Measurements from ENCODE around the gene CCDC146.

Gene CCDC146

DNA sequence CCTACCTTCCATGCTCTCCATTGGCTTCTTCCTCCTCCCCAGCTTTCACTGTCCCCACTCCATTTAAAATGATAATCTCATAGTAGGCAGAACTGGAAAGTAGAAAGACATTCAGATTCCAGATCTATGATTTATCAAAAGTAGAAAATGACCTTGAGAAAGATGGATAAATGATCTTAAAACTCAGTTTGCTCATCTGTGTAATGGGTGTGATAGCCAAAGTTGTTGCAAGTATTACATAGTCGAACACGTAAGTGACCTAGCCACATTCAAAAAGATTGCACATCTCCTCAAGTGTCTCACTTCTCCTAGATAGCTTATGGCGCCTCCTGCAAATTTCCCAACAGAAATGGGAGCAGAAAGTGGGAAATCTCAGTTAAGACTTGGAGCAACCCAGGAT, 167.0 kb downstream of the CCDC146 start:
- DNase-seq: no peak

DNA sequence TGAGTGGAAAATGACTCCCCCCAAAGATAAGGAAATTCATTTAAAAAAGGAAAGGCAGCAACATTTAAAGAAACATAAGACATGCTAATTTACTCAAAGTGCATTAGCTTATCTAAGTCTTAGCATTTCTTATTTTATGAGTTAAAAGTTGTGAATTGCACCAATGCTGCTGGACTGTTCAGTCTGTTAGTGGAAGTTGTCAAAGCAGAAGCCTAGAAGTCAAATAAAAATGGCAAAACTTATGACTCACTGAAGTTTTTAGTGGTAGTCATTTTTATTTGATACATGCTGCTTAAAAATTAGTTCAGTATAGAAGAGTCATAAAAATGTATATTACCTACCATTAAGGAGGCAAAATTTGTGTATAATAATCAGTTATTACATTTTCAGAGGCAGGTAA, 168.0 kb downstream of the CCDC146 start:
- DNase-seq (no peak), ATAC-seq (no peak)

More for the DNA sequence above, 167.0 kb downstream of the CCDC146 start:
- no peak for ATAC-seq

DNA sequence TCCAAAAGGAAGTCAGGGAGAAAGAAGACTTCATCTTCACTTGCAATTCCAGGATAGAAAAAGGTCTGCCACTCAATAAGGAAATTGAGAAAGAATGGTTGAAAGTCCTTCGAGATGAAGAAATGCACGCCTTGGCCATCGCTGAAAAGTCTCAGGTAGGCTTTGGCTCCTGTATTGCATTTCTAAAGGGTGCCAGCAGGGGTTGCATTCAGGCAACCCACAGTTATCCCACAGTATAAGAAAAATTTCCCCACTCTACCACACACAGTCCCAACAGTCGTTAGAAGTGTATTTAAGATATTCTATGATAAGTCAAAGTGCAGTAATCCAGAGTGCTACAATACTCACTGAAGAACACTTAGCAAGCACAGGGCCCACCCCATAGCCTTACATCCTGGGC, 170.6 kb downstream of the CCDC146 start:
- ATAC-seq: no peak
- no peak for DNase-seq

DNA sequence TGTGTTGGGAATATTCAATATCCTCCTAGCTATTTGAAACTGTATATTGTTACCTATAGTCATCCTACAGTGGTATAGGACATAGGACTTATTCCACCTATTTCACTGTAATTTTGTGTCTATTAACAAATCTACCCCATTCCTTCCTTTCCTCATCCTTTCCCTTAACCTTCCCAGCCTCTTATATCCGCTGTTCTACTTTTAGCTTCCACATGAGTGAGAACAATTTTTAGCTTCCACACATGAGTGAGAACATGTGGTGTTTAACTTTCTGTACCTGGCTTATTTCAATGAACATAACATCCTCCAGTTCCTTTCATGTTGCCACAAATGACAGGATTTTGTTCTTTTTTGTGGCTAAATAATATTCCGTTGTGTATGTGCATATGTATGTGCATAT, 173.1 kb downstream of the CCDC146 start:
- DNase-seq (no peak), ATAC-seq (no peak)

DNA sequence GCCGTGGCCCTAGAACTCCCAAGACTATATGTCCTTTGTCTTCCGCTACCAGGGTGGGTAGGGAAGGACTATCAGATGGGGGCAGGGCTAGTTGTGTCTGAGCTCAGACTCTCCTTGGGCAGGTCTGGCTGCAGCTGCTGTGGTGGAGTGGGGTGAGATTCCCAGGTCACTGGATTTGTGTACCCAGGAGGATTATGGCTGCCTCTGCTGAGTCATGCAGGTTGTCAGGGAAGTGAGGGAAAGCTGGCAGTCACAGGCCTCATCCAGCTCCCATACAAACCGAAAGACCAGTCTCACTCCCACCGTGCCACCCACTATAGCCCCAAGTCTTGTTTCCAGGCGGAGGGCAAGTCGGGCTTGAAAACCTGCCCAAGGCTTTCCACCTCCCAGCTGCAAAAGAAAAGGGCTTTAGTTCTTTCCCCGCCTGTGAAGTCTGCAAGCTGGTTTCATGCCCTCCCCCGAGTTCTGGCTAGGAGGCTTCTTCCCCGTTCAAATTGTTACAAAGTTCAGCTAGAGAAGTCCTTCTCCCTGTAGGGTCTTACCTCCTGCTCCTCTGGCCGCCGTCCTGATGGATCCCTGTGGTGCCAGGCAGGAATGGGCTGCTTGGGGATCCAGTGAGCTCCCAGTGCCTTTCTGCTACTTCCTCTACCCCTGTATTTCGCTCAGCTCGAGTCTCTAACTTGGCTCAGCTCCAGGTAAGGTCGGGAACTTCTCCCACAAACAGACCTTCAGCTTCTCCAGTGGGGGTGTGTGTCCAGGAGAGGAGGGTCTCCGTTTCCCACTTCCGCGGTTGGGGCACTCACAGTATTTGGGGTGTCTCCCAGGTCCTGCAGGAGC, 184.0 kb downstream of the CCDC146 start:
- no peak for ATAC-seq

DNA sequence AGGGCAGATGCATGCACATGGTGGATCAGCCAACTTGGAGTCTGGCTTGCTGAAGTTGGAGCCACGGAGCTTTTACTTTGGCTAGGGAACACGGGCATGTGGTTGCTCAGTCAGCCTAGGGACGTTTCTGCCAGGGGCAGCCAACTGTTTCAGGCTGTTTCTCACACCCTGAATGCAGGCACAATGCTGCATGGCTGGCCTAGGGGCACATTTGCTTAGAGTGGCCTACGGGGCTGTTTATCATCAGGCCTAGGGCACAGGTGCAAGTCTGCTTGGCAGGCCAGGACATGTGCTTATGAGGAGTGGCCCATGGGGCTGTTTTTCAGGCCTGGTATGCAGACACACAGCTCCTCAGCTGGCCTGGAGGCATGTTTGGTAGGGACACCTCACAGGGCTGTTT, 186.4 kb downstream of the CCDC146 start:
- no peak for ATAC-seq
- DNase-seq: no peak

More for the DNA sequence above, 184.0 kb downstream of the CCDC146 start:
- no peak for DNase-seq

DNA sequence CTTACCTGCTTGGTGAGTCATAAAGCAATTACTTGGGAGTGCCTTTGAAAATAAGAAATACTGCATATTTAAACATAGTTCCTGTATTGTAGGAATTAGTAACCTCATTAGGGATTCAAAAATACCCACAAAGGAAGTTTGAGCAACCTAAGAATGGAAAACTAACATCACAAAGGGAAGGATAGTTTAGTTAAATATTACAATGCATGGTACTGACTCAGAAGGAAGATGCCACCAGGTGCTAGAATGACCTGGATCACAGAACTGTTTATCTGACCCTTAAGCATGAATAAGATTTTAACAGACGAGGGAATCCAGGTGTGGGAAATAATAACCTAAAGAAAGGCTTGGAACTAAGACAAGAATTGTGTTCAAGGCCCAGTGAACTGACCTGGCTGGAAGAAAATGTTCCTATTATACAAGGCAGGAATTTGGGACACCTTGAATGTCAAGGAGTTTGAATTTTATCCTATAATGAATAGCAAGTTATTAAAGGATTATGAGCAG, 187.4 kb downstream of the CCDC146 start:
- ATAC-seq: no peak
- DNase-seq: no peak

DNA sequence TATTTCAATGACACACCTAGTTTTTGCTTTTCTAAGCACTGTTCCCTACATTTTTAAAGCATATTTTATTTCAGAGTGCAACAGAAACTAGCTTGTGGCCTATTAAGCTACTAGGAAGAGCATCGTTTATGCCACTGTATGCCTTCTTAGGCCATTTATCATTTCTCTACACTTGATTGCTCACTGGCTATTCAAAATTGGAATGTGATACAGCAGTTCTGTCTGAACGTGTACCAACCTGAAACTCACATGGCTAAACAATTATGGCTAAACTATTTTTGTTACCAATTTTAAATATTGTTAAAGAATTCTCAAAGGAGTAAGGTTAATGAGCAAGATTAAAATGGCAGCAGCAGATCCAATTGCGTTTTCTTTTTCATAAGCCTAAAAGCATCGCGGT, 188.6 kb downstream of the CCDC146 start:
- ATAC-seq (no peak), DNase-seq (no peak)

DNA sequence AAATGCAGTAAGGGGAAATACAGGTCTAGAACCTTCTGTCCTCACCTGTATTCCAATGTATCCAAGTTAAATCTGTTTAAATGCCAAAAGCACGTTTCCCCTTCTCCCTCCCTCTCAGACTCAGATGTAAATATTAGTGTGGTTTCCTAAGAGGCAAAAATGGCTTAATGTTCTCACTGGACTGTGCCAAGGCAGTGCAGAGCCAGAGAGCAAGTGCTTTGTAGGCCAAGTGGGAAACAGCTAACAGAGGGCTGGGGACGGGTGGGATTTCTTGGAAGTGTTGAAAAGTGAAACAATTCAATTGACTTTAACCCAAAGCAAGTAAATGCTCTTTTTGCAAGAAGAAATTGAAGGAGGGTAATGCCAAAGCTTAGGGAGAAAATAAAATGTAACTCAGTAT, 190.7 kb downstream of the CCDC146 start:
- no peak for ATAC-seq
- no peak for DNase-seq

DNA sequence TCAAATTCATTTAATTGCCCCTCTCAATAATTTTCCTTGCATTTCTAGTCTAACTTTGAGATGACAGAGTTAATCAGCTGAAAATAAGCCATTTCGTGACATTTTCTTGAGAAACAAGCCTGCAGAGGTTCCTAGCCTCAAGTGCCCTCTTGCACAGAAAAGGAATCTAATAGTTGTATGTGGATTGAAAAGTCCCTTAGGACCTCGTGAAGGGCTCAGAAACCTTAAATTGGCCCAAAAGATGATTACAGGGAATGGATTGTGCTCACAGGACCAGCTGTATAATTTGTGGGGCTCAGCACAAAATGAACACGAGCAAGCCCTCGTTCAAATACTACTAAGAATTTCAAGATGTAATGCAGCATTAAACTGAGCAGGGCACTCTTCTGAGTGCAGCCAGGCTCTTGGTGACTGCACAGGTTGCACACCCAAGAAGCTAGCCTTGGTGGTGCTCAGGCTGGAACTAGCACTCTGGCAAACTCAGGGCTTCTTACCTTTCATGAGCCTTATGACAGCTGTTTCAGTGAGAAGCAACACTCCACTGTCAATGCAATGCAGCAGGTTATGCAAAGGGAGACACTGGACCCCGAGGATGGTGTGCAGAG, 191.6 kb downstream of the CCDC146 start:
- ATAC-seq: no peak
- DNase-seq: no peak

DNA sequence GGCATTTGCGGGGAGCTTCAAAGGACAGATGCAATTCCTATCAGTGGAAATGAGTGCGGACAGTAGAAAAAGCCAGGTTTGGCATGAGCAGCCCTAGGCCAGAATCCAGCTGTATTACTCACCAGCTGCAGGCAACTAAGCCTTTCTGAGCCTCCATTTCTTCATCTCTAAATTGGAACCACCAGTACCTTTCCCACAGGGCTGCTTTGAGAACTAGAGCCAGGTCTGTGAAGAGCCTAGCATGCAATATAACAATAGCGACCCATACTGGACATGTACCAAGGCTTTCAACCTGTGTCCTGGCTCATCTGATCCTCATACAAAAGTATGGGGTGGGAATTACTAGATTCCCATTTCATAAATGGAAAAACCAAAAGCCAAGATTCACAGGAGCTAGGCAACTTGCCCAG, 192.8 kb downstream of the CCDC146 start:
- DNase-seq: no peak
- ATAC-seq: no peak

DNA sequence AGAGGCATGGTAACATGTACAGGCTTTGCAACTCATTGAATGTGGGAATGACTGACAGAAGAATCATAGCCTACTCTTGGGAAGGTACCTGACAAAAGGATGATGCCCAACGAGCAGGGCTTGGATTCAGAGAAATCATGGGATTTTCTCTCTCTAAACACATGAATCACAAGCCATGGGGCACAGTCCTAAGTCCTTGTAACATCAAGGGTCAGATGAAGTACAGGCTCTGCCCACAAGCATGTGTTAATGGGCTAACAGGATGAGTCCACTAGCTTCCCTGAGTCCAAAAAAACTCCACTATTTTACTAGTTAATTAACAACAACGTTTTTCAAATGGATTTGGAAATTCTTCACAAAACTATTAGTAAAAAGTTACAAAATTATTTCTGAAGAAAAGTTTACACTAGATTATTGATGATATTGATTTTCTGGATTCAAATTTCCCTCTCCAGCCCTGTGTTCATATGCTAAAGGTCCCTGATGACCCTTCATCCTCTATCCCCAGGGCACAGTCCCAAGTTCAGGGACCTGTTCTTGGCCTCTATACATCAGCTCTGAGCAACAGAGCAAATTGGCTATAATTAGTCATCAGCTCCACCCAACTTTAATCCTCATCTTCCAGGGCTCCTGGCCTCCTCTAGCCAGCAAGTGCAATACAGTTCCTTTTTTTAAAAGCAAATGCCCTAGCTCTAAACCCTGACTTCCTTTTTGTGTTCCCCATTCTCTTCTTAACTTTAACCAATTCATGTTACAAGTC, 194.0 kb downstream of the CCDC146 start:
- ATAC-seq: no peak
- no peak for DNase-seq

DNA sequence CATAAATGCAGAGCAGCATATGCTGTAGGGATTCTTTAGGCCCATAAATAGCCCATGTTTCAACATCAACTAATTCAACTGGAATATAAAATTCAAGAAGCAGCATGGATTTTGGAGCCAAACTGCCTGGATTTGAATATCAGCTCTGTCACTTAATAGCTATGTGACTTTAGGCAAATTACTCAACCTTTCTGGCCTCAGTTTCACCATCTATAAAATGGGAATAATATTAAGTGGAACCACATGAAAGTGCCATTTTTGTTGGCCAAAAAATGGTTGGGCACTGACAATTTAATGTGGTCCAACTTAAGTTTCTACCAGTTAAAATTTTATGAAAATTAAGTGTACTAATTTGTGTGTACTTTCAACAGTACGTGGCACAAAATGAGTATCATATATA, 195.6 kb downstream of the CCDC146 start:
- ATAC-seq (no peak), DNase-seq (no peak)

DNA sequence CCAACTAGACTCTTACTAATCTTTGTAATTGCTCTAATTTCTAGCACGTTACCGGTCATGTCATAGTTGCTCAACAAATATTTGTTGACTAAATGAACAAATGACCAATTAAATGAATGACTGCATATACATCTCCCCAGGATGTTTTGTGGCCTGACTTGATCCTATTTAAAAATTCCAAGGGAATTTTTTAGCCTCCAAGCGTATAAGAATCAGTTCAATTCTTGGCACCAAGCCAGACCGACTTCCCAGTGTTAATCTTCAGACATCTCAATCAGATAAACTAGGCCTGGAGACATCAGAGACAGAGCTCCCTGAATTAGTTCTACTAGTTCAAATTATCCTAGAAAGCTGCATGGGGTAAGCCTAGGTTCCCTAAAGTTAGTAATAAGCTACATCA, 197.7 kb downstream of the CCDC146 start:
- ATAC-seq (no peak), DNase-seq (no peak)

DNA sequence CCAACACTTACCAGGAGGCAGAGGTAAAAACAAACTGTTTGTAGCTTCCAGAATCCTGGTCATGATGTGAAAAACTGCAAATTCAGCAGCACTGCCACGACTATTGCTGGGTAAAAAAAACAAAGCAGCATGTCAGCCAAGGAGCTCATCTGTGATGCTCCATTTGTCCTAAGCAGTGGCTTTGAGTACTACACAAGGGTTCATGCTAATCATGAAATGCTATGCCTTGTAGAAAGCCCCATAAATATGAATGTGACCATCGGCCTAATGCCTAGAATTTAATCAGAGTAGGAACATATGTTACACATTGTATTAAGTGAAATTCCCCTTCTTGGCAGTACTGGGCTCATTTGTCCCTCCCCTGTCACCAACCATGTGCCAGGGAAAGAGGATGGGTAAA, 198.3 kb downstream of the CCDC146 start:
- ATAC-seq (no peak), DNase-seq (no peak)

DNA sequence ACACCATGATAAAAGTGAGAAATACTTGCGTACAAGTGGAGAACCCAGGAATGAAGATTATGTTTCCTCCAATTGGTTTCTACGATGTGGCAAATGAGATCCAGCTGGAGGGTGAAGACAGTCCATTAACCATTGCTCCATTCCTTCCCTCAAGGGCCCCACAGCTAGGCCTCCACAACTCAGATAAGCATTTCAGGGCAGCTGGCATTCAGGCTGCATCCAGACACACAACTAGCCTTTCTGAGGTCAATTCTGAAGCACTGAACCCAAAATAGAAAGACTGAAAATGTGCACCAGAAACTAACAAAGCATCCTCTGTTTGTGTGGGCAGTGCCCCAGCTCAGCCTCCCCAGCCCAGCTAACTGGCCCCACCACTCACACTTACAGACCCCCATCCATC, 198.9 kb downstream of the CCDC146 start:
- DNase-seq: no peak

DNA sequence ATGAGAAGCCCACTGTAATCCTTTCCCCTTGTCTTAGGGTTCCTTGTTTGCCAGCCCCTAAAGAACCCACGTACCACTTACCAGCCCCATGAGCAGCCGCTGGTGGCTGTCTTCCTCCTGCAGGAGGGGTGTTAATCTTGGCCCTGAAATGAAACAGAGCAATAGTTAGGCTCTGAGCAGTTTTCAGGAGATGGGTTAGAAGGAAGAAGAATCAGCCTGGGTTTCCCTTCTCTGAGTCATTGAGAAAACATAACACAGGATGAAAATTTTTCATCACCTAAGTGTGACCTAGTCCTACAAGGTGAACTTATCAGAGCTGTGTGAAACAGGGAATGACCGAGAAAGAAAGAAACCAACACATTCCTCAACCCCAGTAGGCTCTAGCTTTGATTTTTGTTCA, 203.7 kb downstream of the CCDC146 start:
- DNase-seq: no peak
- no peak for ATAC-seq

More for the DNA sequence above, 198.9 kb downstream of the CCDC146 start:
- ATAC-seq: no peak

DNA sequence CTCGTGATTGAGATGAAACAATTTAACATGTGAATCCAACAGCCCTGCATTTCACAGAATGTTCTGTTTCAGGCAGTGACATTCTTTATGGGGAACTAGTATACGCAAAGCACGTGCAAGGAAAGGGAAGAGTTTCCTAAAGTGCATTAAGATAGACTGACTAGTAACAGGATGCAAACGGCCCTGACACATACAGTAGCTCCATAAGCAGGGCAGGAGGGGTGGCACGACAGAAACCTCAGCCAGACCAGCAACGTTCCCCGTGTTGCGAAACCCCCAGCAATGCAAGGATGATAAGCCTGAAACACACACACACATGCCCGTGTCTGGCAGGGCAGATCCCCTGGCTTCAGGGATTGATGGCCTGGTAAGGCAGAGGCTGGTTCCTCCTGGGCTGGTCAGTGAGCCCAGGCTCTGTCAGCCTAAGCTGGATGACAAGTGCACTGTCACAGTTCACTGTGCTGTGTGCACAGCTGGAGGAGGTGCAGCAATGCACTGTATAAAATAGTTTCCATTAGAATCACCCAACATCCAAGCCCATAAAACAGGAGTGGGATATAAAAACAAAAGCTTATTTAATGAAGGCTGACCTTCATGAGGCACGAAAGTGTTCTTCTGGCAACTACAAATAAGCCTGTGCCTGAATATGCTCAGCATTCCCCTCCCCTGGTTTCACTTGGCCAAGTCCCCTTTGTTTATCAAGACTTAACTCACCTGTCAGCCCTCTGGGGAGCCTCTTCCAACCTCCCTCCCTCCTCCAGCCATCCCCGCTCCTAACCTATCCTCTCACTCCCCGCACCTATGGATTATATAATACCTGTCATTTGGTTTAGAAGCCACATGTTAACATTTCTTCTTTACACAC, 204.9 kb downstream of the CCDC146 start:
- DNase-seq (no peak), ATAC-seq (no peak)

DNA sequence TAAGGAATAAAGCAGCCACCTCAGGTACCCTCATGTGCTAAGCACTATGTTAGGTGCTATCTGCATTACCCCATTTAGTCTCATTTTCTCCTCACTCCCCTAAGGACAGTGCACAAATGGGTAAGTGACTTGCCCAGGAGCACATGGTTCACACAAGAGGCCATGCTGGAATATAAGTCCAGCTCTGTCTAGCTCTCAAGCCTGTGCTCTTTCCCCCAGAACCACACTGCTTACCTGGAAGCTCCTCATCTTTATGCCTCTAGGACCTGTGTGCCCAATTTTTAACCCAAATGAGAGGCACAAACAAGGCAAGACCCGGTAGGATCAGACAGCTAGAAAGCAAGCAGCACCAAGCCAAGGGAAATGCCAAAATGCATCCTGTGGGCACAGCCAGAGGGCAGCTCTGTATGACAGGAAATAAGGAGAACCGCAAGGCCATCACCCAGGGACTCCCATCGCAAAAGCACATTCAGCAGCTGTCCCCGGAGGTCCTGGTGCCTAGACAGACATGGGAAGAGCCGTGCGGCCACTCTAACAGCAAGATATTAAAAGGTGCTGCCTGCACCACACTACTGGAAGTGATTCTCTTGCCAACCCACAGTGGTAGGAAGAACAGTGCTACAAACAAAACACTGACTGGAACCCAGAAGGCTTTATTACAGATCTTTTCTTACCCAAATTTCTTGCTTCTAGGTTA, 205.7 kb downstream of the CCDC146 start:
- peak; percentile 47 for DNase-seq
- peak; percentile 25 for ATAC-seq

DNA sequence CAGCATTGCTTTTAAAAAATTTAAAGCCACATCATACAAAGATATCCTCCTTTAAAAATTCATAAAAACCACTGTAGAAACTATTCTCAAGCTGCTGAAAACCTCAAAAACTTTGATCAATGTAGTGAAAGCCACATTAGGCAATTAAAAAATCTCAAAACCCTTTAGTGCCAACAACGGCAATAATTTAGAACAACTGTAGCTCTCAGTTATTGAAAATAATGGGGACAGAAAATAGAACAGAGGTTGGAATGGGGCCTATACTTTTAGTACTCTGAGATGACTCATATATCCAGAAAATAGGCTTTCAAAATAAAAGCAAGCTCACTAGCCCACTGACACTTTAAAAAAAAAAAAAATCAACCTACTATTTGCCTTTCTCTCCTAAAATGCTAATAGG, 206.3 kb downstream of the CCDC146 start:
- no peak for DNase-seq

DNA sequence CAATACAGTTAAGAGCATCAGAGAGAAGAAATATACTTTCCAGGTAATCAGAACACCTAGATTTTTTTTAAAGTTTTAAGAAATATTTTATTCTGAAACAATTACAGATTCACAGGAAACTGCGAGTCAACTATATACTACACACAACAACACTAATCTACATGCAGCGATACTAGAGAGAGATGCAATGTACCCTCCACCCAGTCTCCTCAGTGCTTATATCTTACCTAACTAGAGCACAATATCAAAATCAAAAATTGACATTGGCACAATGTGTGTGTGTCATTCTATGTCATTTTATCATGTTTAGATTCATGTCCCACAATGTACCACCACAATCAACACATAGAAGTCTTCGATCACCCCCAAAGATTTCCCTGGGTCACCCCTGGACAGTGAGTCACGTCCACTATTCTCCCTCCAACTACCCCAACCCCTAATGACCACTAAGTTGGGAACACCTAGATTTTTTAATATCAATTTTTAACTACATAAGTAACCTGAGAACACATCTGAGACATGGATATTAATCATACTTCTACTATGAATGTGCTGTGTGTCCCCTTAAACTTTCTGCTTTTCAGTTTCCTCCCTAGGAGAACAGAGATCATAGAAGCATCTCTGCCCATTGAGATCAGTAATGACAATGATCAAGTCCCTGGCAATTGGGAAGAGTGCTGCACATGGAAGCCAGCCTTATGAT, 207.2 kb downstream of the CCDC146 start:
- no peak for DNase-seq

More for the DNA sequence above, 206.3 kb downstream of the CCDC146 start:
- no peak for ATAC-seq

More for the DNA sequence above, 207.2 kb downstream of the CCDC146 start:
- ATAC-seq: peak; percentile 67

All from stimulated activated naive CD8-positive, alpha-beta T cell treated with anti-CD3 and anti-CD28 coated beads, Interleukin-15, Interleukin-2, amounts not matched to agents 100 U/mL and 50 U/mL, for 24 hours (primary cell).